Amygdala (tissue), 56 donors: ENCODE measurements around the gene CLCNKA.

Experiments
- DNase-seq, 56 donors: peaks; one replicate each; lab custom pipeline; 2025; lab: John Stamatoyannopoulos, UW

CLCNKA gene

DNA sequence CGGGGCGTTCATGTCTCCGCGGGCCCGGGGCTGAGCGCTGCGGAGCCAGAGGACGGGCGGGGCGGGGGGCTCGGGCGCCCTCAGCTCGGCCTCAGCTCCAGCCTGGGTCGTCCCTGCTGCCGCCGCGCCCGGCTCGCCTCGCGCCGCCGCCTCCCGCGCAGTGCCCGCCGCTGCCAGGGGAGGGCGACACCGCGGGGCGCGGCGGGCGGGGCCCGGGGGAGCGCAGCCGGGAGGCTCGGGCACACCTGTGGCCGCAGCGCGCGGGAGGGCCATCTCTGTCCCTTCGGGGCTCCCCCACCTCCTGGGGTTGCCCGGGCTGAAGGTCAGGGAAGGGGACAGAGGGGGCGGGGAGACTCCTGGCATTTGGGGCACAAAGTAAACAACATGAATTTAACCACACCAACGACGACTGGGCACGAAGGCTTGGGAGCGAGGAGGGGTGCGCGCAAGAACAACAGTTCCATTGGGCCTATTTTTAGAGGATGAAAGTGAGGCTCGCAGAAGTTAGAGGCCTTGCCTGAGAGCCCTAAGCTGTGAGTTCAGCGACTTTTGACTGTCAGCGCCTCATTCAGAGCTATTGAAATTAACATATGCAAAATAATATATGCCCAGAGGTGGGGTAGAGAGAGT is 51.8 kb downstream of the CLCNKA start, which contains the start of gene FAM131C:
FAM131C (minus strand) TSS at position 162 of the 630 bp plus-strand sequence. CDS start 209 bp downstream, outside the sequence.
- DNase-seq, result peak in 7 of 56 donors; percentile 11 to 40 (median 25)

DNA sequence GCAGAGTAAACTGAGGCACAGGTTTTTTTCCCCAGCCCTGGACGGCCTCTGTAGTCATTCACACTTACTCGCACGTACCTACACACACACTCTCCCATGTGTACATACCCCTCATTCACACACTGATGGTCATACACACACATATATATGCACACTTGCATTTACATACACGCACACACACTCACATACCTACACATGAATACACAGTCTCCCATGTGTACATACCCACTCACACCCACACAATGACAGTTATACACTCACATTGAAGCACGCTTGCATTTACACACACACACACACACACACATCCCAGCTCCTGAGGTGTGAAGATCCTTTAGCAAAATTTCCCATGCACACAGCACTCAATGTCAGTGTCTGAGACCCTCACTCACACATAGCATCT is 52.4 kb downstream of the CLCNKA start:
- no peak for DNase-seq

DNA sequence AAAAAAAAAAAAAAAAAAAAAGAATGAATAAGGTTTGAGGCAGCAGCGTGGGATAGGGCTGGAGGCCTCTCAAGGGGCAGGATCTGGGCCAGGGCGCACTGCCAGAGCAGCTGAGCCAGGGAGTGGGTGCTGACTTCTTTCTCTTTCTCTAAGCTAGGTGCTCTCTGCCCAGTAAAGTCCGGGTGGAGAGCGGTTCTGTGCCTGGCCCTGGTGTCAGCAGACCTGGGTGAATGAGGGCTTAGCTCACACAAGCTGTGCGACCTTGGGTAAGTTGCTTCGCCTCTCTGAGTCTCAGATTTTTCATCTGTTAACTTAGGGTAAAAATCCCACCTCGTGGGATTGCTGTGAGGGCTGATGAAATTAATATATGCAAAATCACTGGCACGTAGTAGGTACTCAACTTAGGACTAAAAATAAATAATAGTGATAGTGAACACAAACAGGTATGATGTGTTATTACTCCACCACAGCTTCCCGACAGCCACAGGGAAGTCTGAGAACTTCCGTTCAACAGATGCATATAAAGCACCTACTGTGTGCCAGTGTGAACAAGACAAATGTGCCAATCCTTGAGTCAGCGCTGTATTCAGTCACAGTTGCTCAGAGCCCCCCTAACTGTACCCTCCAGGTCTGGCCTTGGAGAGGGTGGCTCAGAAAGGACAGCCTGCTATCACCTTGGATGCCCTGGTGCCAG is 53.6 kb downstream of the CLCNKA start:
- peak in 26 of 56 donors; percentile 10 to 73 (median 37) for DNase-seq

- no peak for DNase-seq
Measured at GRCh38 chr1:16076031-16076864, 54.4 kb downstream of the CLCNKA start.

DNA sequence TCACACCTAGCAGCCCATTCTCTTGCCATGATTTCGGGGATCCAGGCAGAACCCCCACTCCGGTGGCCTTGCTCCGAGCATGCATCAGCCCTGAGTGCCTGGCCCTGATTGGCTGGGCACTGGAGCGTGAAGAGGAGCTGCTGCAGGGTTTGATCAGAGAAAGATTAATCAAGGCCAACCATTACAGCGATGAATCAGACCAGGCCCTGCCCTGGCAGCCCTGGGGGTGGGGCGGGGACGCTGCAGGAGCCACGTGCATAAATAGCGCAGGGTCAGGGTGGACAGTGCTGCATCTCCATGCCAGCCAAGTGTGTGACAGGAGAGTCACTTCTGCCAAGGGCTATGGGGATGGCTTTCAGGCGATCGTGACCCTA is 55.0 kb downstream of the CLCNKA start:
- no peak for DNase-seq

DNA sequence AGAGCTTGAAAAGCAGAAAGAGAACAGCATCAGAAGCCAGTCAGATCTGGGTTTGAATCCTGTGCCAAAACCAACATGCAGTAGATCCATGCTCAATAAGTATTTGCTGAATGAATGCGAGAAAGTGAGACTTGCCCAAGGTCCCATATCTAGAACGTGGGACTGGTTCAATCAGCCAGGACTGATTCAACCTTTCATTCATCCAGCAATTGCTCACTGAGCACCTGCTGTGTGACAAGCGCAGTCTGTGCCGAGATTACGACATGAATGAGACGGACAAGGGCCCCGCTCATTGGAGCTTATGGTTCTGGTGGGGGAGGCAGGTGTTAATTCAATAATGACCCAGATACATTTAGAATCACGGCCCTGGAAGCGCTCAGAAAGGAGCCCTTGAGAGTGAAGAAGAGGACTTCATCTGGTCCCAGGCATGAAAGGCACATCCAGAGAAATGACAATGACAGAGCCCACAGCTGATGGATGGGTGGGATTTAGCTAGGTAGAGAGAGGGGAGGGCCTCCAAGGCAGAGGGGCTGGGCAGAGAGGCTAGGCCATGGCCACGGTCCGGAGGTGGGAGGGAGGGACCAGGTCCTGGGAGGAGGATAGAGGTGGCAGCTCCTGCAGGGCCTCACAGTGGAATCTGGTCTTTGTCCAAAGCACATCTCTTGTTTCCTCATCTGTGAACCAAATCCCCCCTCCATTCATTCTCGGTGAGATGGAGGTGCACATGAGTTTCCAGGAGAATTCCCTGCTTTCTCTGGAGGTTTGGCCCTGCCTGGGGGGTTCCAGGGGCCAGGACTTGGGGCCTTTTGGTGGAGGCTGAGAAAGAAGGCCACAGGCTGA is 55.8 kb downstream of the CLCNKA start:
- DNase-seq, result no peak

- DNase-seq, result peak in 46 of 56 donors; percentile 17 to 83 (median 52)
Measured at GRCh38 chr1:16078925-16079656, 57.3 kb downstream of the CLCNKA start.

GRCh38 chr1:16080422-16081150 is 58.8 kb downstream of the CLCNKA start:
- DNase-seq, result no peak

DNA sequence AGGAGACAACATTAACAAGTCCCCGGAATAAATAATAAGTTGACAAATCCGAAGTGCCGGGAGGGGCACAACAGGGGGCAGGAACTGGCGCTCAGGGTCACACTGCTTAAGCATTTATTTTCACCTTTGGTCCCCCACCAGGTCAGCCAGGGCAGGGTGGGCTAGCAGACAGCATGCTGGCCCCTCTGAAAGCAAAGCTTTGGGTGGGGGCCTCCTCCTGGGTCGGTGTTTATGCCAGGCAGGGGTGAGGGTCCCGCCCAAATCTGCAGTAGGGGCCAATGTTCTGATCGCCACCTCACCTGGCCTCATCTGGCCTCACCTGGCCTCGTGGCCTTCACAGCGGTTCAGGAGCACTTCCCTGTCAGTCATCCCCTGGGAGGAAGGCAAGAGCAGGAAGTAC is 59.8 kb downstream of the CLCNKA start:
- DNase-seq, result no peak

DNA sequence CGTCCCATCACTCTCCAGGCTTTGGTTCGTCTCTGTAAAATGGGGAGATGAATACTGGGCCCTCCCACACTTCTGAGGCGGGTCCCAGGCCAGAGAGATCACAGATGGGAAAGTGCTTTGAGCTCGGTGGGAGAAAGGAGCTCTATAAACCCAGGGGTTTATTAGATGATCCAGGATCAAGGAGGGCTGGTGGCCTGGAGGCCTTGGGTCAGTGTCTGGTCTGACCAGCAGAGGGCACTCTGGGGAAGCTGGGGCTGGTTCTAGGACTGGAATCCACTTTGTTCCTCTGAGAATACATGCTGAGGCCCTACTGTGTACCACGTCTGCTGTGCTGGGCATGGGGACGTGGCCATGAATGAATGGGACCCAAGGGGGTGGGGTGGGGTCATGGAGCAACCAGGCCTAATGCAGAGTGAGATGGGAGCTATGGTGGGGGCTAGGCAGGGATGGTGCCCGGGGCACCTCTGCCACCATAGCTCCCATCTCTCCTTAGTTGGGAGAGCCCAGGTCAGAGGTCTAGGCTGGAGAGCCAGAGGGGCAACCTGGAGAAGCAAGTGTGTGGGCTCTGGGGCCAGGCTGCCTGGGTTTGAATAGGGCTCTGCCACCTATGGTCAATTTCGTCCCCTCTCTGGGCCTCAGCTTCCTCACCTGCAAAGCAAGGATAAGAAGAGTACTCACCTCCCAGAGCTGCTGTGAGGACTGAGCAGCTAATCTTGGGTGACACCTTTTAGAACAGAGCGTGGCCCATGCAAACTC is 60.6 kb downstream of the CLCNKA start:
- DNase-seq, result peak in 10 of 56 donors; percentile 9 to 45 (median 18)

GRCh38 chr1:16083486-16083885 is 61.6 kb downstream of the CLCNKA start:
- DNase-seq, result no peak
